CD4-positive, alpha-beta T cell treated with Interleukin-17A for 1 hour (primary cell): Measurements from ENCODE around the gene CCDC187.

ENCODE experiments used
- DNase-seq: peaks from one replicate; pipeline ENCODE4 v3.0.0-alpha.2; 2020

CCDC187 gene

GRCh38 chr9:136297016-136297691 is 6.7 kb downstream of the CCDC187 start:
- DNase-seq = no peak

DNA sequence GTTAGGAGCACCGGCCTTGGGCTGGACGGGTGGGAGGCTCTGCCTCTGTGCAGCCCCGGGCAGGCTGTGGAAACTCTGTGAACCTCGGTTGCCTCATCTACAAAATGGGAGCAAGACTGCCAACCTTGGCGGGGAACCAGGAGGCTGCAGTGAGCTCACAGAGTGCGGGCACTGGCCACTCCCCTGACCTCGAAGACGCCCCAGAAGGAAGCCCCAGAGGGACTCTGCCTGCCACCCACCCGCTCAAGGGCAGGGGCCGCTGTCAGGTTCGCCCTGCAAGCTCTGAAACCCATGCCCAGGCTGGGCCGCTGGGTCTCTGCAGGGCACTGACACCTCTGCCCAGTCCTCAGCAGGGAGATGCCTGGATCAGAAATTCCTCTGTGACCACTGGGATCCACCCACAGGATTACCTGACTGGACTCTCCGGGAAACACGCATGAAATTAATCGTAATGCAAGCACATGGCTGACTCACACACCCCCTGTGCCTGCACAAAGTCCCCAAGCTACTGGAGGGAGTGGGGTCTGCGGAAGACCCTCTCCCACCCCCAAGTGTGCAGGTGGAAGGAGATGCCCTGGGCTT is 7.4 kb downstream of the CCDC187 start:
- DNase-seq = no peak

DNA sequence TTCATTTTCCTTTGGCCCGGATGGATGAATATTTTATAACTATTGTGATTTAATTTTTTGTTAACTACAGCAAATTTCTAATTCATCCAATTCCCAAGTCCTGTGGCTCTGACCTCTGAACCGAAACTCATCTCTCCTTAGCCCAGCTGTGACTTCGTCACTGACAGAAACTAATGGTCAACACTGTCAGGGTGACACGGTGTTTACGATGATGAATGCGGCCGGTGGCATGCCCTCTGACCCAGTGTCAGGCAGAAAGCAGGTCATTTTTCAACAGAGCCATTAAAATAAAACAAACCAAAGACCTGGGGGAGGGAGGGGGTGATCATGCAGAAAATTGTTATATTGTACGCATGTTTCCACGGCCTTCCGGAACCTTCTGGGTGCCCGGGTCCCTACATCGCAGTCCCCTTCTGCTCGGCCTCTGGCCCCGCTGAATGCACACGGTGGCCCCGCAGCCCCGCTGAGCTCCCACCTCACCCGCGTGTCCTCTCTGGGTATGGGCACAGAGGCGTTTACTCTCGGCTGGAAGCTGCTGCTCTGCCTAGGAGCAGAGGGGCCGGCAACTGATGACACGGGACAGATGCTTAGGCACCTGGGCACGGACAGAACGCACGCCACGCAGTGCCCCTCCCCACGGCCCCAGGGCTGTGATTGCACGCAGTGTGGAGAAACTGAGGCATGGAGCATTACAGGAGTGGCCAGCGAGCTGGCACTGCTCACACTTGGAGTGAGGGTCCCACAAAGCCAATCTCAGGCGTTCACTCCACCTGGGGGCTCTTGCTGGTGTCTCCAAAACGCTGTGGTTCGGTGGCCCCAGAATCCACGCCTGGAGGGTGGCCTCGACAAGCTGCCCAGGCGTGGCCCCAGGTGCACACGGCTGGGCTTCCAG is 8.1 kb downstream of the CCDC187 start:
- no peak for DNase-seq

DNA sequence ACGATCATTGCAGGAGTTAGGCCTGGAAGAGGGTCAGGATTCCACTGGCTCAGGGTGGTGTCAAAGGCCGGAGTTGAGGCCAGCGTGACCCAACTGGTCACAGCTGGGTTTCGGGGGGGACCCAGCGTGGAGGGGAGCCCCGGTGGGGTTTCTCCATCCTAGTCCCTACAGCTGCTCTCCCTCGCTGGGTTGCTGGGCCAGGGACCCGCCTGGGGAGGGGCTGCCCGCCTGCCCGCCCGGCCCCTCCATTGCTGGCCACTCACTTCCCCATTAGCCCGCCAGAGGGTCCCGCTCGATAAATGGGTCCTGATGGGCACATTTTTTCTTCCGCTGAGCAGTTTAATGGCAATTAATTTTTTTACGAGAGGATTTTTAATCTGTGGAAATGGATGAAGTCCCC is 8.8 kb downstream of the CCDC187 start:
- no peak for DNase-seq

- DNase-seq = no peak
Observed at GRCh38 chr9:136294437-136294836, 9.5 kb downstream of the CCDC187 start.

- no peak for DNase-seq
Observed at GRCh38 chr9:136293476-136294077, 10.3 kb downstream of the CCDC187 start.

GRCh38 chr9:136292591-136293448 is 11.1 kb downstream of the CCDC187 start:
- no peak for DNase-seq

DNA sequence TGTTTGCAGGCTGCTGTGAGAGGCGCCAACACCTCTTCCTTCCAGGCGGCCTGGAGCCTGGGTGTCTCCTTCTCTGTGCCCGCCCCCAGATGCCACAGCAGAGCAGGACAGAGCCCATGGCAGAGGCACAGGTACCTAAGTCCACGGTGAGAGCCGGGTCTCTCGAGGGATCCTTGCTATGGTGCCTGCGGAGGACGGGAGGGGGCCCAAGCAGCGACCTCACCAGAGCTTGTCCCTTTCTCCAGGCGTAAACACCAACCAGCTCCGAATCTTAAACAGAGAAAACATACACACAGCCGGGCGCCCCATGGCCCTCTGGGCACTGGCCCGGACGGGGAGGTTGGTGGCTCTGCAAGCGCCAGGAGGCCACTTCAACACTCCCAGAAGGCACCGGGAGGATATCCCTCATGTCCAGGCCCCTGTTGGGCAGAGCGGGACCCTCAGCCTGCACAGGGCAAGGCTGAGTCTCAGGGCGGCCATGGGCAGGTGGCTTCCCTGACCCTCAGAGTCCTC is 11.8 kb downstream of the CCDC187 start:
- no peak for DNase-seq

DNA sequence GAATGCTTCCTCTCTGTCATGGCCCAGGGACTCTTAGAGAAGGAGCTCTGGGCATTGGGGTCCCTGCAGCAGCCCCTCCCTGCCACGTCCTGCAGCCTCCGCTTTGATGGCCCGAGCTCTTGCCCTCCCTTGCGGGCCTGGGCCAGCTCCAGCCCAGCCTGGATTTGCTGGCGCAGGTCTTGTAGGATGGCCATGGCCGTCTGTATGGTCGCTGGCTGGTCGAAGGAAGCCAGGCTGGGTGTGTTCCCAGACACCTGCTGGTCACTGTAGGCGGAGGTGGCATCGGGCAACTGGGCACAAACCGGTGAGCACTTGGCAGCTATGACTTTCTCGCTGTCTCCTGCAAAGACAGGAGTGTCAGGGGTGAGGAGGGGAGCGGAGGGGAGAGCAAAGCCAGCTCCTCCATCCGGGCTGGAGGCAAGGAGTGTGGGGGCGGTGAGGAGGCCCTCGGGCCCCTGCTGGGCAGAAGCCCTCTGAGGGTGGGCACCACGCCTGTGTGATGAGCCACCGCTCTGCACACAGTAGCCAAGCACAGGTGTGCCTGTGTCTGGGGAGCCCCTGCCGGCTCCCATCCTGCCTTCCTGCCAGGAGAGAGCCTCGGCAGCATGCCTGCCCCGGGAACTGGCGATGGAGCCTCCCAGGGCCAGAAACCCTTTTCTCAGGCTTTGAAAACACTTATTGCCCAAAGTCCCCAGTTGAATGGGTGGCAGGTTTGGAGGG is 12.4 kb downstream of the CCDC187 start:
- DNase-seq = no peak

GRCh38 chr9:136290508-136291000 is 13.3 kb downstream of the CCDC187 start:
- no peak for DNase-seq

DNA sequence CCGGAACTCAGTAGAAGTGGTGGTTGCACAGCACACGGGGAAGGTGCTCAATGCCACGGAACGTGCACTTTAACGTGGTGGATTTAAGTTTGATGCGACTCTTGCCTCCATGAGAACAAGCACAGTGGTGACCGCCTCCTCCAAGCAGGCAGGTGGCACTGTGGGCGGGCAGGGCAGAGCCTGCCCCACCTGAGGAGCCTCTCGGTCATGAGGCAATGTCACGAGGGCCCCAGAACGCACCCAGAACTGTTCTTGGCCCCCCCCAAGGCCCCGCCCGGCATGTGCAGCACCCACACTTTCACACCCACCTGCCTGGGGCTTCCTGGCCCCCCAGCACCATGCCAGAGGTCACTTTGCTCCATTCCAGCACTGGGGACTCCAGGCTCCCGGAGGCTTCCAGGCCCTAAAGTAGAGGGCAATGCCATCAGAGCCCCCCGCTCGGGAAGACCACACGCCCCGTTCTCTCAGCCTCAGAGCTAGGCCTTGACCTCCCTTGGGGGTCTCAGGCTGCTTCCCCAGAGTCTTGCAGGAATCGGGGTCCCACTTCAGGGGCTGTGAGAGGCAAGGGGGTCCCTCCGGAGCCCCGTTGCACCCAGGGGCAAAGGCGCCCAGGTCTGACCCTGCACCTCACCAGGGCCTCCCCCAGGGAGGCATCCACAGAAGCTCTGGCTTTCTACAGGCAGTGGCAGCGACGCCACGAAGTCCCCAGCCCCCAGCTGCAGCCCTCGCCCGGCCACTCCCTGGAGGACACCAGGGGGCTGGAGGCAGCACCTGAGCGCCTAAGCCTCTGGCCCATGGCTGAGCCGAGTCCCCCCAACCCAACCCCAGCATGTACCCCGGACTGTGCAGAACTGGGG is 14.0 kb downstream of the CCDC187 start:
- DNase-seq = no peak

DNA sequence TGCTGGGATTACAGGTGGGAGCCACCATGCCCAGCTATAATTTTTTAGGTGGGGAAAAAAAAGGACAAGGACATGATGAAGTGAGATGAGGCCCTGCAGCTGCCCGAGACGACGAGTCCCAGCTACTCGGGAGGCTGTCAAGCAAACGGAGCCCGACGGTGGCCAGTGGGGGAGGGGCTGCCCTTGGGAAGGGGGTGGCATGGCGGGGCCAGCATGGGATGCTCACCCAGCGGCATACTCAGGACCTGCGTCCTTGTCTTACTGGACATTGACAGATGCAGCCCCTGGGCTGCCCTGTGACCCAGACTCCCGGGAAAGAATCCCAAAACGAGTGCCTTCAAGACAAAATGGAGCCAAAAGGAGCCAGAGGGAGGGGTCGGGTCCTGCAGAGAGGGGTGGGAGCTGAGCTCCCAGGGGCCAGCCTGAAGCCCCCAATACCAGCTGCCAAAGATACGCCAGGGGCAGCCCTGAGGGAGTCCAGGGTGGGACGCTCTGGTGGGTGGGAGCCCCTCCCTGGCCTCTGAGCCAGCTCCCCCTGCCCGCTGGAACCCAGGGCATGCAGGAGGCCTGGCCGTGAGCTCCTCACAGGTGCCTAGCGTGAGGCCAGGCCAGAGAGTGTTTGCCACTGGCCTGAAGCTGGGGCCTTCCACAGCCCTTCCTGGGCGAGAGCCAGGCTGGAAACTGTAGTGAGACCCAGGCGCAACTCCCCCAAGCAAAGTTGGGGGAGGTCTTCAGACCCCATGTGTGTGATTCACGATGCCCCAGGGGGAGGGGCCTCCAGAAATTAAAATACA is 15.7 kb downstream of the CCDC187 start:
- no peak for DNase-seq

- DNase-seq = no peak
Observed at GRCh38 chr9:136286987-136287379, 16.9 kb downstream of the CCDC187 start.

DNA sequence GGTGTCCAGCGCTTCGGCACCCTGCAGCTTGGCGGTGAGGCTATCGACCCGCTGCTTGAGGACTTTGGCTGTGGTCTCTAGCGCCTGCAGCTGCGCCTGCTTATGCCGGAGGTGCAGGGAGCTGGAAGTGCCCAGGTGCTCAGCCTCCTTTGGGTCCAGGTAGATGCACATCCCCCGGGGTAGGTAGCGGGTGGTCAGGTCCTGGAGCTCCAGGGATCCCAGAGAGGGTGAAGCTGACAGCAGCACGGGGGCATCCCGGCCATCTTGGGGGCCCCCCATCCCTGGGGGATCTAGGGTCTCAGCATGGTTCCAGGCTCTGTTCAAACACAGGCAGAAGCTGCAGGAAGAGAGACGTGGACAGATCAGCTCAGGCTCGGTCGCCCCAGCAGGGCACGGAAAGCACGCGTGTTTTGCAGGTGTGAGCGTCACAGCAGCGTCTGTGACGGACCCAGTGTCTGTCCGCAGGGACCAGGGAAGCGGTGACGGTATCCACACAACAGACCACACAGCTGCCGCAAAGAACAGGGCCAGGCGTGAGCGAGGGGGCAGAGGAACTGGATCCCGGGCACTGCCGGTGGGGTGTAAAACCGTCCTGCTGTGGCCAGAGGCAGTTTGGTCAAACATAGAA is 17.4 kb downstream of the CCDC187 start:
- DNase-seq = no peak

- DNase-seq = no peak
Observed at GRCh38 chr9:136285501-136286358, 18.2 kb downstream of the CCDC187 start.

GRCh38 chr9:136284951-136285350 is 18.9 kb downstream of the CCDC187 start:
- DNase-seq = no peak

DNA sequence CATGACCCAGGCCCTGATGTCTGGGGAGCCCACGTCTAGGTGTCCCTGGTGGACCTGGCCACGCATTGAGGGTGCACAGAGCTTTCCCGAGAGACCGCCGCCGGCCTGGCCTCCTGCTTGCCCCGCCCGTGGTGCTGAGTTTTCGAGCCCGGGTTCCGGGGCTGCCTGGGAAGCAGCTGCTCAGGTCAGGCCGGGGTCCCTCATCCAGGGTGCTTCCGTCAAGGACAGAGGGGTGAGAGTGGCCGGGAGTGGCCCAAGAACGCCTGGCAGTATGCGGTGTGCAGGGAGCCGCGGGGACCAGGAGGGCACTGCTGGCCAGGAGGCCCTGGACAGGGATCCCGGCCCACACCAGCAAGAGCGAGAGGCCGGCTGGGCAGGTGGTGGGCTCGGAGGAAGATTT is 19.6 kb downstream of the CCDC187 start:
- DNase-seq = no peak
